Activated CD4-positive, alpha-beta T cell treated with anti-CD3 and anti-CD28 coated beads for 48 hours (primary cell): ENCODE measurements around the gene CDKN2AIP.
"Not testable (repeated sequence)": the region's sequence is repeated elsewhere in the genome, so short reads cannot be mapped to it uniquely, and the experiment has no call there.

Experiments
- DNase-seq: peaks from one replicate; pipeline ENCODE4 v3.0.0-alpha.2; 2020

Gene CDKN2AIP

DNA sequence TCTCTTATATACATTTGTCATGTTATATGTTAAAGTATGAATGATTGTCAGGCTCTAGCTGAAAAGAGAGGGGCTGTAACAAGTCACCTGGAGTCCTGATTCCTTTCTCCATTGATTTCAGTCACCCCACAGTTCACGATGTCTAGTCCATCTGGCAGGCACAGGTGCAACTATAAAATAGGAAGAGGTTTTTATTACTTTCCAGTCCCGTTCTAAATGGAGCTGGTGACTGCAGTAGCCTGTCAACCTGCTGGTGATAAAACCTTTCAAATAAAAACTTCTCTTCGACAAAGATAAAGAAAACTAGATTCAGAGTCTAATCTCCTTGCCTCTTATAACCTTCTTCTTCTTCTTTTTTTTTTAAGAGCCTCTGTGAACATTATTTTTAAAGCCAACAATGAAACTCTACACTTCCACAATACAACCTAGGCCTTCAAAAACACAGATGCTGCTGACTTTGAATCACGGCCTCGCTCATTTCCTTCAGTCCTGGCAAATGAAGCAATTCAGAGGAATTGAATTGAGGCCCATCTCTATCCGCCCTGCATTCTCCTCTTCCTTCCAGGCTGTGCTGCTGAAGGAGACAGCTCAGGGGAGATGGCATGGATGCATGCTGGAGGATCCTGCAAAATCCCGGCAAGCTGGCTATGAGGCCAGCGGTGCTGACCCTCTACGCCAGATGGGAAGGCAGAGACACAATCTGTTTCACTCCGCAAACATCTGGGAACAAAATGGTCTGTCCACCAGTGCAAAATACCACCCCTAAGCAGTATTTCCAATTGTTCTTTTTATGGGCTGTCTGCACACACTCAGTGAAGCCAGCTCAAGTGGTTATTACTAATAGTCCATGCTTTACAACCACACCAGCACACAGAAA is 27.3 kb upstream of the CDKN2AIP start:
- no peak for DNase-seq

DNA sequence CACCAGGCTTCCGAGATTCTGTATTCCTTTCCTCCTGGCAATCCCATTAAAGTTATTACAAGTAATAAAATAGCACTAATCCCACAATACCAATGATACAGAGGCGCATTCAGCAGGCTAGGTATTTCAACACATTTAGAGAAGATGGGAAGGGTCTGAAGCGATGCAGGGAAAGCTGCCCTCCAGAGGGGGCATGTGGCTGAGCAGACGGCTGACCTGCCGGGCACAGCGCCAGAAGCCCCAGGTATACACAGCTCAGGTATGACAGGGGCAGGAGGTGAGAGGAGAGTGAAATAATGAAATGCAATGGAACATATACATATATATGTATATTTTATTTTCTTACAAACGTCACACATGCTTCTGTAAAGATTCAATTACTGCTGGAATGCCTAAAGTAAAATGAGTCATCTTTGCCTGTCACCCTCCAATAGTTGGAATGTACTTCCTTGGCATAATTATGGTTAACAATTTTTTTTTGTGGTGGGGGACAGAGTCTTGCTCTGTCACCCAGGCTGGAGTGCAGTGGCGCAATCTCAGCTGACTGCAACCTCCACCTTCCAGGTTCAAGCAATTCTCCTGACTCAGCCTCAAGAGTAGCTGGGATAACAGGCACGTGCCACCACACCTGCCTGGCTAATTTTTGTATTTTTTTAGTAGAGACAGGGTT is 21.3 kb upstream of the CDKN2AIP start:
- no peak for DNase-seq

DNA sequence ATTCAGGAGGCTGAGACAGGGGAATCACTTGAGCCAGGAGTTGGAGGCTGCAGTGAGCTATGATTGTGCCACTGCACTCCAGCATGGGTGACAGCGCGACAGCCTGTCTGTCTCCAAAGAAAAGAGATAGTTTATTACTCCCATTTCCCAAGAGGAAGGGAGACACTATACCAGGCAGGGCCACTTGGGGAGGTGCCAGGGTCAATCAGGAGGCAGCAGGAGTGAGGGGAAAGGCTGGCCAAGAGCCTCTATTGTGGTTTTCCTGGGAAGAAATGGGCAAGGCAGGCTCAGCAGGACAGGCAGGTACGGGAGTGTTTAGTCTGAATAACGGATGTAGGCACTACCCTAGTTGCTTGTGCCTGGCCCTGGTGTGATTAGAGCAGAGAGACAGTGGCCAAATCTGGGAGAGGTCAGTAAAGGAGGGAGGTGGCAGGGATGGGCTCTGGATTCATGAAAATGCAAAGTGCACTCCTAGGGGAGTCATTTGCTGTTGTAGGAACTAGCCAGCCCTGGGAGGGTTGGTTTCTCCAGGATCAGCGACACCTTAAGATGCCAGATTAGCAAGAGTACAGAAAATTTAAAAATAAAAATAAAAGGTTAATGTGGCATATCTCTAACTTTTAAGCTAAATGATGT is 20.2 kb upstream of the CDKN2AIP start:
- no peak for DNase-seq

DNA sequence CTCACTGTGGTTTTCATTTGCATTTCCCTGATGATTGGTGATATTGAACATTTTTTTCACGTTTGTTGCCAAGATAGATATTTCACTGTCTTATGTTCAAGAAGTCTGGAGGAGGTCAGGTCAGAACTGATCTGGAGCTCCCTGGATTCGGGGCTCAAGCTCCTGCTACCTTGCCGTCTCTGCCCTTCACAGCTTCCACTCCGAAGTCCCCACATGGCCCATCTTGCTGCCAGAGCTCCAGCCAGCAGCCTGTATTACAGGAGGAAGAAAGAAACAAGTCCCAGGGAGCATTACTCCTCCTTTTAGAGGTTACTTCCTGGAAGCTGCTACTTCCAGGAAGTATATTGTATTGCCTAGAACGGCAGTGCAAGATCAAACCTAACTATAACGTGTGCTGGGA is 17.9 kb upstream of the CDKN2AIP start:
- no peak for DNase-seq

DNA sequence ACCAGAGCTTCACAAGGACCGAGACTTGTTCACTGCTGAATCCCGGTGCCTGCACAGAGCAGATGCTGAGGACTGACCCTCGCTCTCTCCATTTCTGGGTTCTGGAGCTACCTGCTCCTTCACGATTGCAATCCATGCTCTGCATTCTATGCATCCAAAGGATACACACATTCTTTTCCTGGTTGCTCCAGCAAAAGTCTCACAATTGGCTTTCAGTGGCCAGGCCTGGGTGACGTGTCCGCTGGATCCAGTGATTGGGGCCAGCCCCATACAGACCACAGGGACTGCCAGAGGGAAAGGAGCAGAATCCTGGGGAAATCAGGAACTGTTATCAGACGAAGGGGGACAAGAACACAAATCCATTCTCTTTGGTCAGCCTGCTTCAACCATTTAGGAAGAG is 14.9 kb upstream of the CDKN2AIP start:
- DNase-seq = no peak

DNA sequence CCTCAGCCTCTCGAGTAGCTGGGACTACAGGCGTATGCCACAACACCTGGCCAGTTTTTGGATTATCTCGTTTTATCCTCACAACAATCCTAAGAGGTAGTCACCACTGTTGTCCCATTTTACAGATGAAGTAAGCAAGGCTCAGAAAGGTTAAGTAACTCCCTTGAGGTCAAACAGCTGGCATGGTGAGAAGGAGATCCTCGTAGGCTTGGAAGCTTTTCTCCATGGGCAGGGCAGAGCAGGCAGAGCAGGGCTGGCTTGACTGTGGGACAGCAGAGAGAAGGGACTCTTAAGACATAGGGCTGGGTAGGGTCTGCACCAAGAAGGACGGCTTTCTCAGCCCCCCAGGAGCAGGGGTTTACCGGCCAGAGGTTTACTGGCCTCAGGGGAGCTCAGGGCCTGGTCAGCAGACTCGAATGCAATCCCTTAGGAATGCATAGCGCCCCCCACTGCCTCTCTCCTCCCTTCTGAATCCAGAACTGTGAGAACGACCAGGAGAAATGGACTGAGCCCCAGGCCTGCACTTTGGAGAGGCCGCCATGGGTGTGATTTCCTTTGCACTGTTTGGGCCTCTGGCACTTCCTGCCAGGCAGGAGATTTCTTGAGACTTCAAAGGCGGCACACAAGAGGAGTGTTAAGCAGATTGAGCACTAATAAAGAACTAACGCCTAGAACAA is 14.0 kb upstream of the CDKN2AIP start:
- DNase-seq = peak; percentile 20

DNA sequence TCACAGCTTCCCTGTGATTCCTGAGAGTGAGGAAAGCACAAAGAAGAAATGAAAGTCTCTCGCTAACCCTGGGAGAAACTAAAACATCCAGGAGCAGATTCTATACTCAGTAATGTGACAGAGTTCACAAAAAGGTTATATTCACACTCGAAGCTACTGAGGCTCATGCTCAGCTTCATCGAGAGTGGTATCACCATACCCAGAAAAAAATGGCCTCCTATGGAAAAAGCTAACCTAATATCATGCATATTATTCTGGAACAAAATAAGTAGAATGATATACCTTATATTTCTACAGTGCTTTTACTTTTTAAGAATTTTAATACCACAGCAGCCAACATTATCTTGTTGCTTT is 13.5 kb upstream of the CDKN2AIP start:
- DNase-seq = no peak

DNA sequence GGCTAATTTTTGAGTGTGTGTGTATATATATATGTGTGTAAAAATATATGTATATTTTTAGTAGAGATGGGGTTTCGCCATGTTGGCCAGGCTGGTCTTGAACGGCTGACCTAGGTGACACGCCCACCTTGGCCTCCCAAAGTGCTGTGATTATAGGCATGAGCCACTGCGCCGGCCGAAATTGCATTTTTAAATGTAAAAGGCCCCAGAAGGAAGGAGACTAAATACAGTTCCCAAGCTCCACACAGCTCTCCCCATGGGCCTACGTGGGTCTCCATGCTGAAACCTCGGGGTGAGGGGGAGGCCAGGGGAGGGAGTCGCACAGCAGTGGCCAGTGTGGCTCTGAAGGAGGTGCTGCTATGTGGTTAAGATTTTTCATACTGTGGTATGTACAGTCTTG is 12.8 kb upstream of the CDKN2AIP start:
- no peak for DNase-seq

DNA sequence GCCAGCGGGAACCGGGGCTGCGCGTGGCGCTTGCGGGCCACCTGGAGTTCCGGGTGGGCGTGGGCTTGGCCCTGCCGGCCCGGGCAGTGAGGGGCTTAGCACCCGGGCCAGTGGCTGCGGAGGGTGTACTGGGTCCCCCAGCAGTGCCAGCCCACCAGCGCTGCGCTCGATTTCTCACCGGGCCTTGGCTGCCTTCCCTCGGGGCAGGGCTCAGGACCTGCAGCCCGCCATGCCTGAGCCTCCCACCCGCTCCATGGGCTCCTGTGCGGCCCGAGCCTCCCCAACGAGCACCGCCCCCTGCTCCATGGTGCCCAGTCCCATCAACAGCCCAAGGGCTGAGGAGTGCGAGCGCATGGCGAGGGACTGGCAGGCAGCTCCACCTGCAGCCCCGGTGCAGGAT is 11.3 kb upstream of the CDKN2AIP start:
- not testable (repeated sequence) for DNase-seq

DNA sequence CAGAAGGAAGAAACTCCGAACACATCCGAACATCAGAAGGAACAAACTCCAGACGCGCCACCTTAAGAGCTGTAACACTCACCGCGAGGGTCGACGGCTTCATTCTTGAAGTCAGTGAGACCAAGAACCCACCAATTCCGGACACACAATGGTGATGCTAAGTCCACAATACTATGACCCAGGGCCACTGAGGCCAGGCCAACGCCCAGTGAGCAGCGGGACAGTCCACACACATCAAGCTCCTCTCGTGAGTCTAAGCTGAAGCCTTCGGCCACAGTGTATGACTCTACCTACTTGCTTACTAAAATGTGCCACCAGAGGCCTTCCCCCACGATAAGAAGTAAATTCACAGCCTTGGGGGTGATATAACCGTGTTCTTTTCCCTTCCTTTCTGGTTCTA is 10.2 kb upstream of the CDKN2AIP start:
- DNase-seq = no peak

DNA sequence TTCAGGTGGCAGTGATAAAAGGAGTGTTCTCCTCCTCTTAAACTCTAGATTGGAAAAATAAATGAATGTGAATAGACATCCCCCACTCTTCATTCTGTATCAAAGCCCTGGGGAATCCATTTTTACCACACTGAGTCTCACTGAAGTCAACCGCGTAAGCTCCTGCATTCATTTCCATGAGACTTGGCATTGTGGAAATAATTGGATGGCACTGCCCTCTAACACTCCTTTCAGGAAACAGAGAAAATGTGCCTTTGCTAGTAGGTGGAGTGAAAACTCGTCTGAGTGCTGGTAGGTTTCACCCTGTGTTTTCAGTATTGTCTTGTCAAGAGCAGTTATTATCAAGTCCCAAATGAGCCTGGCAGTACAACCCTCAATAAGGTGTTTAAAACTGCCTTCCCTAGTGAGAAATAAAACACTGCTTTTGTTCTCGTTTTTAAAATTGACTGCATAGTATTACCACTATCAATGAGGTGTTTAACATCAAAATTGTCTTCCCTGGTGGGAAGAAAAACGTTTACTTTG is 9.7 kb upstream of the CDKN2AIP start:
- no peak for DNase-seq

DNA sequence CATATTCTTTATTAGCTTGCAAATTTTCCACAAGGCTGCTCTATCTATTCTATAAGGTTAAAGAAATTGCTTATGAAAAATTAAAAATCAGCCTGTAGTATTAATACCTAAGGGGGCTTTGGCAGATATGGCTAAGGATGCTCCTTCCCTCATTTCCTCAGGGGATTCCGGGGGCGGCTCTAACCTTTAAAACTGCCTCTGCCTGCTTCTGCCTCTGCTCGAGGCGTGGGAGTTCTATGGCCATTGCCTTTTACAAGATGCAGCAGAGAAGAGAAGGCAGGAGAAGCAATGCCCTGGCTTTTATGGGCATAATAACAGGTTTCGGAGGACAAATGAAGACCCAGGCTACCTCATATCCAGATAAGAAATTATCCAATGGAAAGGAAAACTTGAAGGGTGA is 8.6 kb upstream of the CDKN2AIP start:
- no peak for DNase-seq

DNA sequence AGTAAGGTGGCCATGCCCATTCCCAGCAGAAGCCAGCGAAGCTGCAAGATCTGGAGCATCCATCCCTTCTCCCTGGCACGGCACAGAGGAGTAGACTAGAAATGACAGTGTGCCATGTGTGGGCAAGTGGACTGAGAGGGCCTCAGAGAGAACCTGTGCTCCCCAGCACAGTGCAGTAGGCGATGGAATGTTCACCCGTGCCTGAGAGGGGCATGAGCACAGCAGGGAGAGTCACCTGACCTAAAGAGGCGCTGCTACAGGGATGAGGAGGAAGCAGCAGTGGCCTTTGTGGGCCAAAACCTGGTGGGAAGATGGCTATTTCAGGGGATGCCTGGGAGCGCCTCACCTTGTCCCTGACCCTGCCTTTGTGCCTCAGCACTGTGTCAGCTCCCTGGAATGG is 8.0 kb upstream of the CDKN2AIP start:
- no peak for DNase-seq

DNA sequence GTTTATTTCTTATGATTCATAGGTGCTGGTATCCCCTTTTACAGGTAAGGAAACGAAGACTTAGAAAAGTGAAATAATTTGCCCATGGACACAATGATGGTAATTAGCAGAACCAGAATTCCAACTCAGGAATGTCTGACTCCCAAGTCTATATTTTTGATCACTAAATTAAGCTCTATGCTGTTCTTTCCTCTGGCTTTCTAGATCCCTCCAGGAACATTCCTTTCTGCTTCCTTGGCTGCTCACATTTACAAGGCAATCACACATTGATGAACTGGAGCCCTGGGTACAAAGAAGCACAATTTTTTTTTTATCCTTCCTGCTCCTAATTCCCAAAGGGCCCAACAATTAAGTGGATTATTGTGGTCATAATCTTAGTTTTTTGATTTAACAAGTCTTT is 7.0 kb upstream of the CDKN2AIP start:
- no peak for DNase-seq

DNA sequence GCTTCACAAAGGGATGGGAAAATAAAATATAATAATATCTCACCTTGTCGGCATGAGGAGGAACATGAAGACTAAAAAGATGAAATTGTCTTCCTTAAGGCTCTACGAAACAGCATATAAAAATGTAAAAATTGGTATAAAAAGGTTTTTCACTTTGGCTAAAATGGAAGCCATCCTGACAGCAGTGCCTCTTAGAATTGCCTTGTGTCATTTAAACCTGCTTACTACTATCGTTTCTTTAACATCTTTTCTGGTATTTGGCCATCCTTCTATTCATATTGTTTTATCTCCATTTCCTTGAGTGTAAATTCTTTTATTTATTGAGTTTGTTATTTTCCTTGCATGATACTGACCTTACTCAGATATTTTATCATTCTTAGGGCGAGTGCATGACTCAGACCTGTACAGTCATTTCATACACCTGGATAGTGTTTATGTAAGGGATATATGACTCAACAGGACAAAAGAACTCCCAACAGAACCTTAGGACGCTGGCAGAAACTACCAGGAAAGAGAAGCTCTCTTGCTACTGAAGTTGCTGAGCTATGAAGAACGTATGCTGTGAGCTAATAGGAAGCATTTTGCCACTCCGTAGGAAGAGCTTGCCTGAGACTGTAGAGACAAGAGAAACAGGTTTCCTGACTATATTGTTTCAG is 5.8 kb upstream of the CDKN2AIP start:
- DNase-seq = no peak

DNA sequence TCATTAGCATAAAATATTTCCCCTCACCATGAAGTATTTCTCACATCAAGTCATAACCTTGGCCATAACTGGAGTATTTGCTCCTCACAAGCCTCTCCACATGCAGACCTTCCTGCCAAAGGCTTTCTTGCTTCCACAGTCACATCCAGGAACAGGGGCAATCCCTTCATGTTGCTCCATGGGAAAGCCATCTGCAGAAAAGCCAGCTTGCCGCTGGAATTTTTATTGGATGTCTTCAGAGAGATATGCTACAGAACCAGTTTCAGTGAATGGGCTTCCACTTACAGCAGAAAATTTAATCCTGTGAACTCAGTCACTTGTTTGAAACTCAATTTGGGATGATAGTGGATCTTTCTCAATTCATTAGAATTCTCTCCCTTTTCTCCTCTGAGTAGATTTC is 3.2 kb upstream of the CDKN2AIP start:
- no peak for DNase-seq

DNA sequence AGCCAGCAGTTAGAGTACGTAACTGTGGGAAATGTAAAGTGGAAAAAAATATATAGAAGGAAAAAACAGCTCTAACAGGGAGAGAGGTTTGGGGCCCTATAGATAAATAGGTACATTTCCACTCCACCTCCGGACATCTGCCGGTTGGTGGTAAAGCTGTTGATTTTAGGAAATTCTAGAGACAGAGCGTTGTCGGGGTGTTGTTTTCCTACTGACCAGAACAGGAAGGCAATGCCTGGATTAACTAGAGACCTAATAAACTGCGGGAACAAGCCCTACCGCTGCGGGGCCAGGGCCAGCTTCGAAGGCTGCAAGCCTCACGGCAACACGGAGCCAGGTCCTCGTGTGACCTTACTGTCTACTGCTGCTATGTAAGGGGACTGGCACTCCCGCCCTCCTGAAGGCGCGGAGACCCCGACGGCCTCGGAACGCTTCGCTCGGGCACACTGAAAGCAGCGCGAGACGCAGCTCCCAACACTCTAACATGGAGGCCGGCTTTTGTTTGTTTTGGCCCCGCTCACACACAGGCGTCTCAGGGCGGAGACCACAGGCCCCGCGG is 702 bp upstream of the CDKN2AIP start:
- DNase-seq = peak; percentile 59

DNA sequence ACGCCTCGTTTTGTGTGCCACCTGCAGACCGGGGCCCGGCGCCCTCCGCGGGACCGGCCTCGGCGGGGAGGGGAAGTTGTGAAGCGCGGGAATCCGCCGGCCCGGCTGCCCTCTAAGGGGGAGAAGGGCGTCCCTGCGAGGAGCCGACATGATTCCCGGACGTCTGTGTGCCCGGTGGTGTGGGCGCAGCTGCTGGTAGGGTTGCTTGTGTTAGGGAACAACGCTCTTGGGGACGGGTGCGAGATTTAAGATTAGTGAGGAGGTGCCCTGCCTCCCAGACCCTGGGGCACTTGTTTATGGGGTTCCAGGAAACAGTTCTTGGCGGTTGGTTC is 627 bp downstream of the CDKN2AIP start:
- no peak for DNase-seq

DNA sequence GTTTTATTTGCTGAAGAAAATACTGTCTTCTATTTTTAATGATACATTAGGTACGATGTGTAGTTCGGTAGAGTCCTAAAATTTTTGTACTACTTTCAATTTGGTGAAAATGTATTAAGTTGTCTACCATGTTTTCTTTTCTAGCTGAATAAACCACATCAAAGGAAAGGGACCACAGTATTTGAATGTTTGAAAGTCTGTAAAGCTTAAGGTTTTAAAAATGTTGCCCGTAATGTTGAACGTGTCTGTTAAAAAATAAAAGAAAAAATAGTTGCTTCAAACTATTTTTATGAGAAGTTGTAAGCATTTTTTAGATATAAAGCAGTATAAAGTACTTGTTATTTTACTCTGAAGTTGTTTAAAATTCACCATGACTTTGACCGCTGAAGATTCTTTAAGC is 3.2 kb downstream of the CDKN2AIP start:
- DNase-seq = no peak

DNA sequence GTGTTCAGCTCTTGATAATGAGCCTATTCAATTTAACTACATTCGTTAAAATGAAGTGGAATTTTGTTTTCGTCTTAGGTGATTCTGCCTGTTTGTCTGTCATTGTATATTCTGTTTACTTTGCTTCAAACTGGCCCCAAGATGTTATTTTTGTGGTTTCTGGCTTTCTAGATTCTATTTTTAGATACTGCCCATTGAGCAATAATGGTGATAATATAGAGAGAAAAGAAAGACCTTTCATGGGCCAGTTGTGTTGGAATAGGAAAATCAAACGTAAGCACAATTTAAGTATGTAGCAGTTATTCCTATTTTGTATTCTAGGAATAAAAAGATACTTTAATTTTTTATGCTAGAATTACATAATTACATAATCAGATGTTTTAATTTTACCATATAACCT is 4.0 kb downstream of the CDKN2AIP start:
- no peak for DNase-seq

DNA sequence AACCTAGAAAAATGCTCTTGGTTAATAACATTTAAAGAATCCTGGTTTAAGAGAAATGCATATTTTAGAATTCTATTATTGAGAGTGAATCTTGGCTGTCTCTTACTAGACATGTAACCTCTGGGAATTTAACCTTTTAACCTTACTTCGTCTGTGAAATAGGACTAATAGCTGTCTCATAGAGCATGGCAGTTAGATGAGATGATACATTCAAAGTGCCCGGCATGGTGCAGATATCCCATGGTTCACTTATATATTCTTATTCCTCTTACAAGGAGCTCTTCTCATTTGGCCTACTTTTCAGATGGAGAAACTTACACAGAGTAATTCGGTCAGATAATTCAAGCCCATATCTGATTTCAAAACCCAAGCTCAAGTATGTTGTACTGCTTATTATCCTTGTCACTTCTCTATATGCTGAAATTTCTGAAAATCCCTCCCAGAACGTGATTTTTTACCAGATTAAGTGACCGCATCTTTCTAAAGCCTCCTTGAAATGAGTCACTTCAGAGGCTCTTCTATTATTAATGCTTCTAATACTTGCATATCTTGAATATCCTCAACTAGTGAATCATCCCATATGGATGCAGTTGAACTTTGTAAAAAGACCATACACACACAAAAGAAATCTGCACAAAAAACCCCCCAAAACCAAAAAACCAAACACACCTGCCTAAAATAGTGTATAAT is 4.9 kb downstream of the CDKN2AIP start:
- DNase-seq = no peak

DNA sequence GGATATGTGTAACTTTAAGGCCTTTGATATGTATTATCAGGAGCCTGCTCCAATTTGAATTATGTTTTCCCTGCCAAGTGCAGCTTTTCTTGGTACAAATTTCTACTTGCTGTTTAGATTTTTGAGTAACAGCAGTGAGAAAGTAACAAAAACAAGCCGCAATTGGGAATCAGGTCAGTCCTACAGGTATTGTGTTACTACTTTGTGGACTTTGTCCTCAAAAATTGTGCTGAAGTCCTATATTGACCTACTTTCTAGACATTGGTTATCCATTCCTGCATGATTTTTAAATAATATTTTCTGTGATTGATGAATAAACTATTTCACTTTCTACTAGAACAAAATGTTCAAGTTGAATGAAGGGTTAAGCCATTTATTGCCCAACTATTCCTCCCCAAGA is 5.7 kb downstream of the CDKN2AIP start:
- no peak for DNase-seq
